NCI-H1092 treated with DMSO at 0.1 percent for 48 hours (cell line): Measurements from ENCODE around the gene PLTP.

Experiments
- DNase-seq: peaks from one replicate; lab custom pipeline; 2025; lab: John Stamatoyannopoulos, UW

Gene PLTP

DNA sequence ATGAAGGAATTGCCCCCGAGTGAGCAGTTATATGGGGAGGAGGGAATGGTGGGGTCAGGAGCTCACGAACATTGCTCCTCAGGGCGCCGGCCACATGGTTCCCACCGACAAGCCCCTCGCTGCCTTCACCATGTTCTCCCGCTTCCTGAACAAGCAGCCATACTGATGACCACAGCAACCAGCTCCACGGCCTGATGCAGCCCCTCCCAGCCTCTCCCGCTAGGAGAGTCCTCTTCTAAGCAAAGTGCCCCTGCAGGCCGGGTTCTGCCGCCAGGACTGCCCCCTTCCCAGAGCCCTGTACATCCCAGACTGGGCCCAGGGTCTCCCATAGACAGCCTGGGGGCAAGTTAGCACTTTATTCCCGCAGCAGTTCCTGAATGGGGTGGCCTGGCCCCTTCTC lies 13.7 kb downstream of the PLTP start:
- no peak for DNase-seq

DNA sequence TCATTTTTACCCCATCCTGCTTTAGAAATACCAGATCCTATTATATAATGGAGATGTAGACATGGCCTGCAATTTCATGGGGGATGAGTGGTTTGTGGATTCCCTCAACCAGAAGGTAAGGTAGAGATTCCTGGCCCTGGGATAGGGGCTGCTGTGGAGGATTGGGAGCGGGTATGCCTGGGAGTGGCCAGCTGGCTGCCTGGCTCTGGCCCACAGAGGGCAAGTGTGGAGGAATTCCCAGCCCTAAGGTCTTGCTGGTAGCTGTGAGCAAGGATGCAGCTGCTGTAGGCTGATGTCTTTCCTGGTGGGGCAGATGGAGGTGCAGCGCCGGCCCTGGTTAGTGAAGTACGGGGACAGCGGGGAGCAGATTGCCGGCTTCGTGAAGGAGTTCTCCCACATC lies 14.3 kb downstream of the PLTP start:
- DNase-seq: no peak

DNA sequence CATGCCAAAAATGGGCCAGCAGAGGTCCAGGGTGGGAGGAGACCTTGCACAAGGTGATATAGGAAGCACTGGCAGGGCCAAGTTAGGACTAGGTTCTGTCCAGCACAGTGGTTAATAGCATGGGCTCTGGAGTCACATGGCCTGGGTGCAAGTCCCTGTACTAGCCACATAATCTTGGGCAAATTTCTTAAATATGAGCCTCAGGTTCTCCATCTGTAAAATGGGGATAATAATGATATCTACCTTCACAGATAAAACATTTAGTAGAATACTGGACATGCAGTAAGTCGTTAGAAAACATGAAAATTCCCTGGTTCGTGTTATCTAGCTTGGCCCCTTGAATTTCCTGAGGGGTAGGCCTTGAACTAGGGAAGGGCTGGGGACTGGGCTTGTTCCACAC lies 14.7 kb downstream of the PLTP start:
- DNase-seq: no peak

DNA sequence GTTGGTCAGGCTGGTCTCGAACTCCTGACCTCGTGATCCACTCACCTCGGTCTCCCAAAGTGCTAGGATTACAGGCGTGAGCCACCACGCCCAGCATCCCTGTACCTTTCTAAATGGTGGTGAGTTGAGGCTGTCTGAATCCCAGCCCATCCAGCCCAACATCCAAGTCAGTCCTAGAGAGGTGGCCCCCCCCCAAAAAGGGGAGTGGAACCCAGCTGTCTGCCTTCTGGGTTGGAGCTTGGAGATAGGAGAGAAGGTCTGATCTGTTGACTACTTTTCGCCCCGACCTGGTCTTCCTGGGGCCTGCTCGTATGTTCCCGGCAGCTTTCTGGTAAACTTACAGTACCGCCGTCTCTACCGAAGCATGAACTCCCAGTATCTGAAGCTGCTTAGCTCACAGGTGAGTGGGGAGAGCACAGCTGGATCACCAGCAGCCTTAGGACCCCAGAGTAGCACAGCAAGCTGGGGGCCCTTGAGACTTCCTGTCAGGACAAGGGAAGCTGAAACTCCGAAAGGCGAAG lies 15.3 kb downstream of the PLTP start:
- no peak for DNase-seq

DNA sequence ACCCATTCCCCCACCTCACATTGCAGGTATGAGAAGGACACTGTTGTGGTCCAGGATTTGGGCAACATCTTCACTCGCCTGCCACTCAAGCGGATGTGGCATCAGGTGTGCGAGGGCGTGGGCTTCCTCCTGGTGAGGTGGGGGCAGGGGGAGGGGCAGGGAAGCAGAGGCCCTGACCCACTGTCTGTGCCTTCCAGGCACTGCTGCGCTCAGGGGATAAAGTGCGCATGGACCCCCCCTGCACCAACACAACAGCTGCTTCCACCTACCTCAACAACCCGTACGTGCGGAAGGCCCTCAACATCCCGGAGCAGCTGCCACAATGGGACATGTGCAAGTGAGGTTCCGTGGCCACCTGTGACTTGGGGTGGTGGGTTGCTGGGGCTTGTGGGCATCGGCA lies 17.2 kb downstream of the PLTP start:
- DNase-seq: no peak

DNA sequence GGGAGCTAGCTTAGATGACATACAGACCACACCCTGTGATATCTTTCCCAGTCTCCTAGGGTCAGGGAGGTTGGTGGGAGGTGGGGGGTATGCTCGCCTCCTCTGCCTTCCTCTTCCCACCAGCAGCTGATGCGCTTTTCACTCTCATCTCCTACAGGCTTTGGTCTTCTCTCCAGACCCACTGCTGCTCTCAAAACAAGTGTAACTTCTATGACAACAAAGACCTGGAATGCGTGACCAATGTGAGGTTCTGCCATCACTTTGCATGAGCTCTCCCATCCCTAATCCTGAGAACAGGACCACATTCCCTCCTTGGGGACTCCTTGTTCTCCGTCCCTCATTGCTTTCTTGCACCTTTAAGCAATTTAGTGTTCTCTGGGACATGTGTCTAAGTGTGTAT lies 18.1 kb downstream of the PLTP start:
- DNase-seq: no peak

DNA sequence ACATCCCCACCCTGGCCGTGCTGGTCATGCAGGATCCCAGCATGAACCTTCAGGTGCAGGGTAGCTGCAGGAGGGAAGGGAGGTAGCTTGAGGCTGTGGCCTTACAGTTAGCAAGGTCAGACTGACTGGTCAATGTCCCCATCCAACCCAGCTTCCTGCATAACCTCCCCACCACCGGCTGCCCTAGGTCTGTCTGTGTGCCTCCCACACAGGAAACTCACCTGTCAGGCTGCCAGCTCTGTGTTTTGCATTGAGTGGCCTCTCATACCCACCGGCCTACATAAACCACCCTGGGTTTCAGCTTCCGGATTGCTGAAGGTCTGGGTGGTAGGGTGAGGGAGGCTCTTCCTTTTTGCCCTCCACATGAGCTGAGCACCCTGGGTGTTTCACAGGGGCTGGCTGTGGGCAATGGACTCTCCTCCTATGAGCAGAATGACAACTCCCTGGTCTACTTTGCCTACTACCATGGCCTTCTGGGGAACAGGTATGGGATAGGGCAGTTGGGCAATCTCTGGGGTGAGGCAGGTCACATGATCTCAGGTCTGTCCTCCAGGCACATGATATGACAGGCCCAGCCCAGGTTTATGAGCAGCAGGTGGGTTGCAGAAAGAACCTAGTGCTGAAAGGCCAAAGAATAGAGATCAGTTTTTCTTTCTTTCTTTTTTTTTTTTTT lies 19.0 kb downstream of the PLTP start:
- no peak for DNase-seq

DNA sequence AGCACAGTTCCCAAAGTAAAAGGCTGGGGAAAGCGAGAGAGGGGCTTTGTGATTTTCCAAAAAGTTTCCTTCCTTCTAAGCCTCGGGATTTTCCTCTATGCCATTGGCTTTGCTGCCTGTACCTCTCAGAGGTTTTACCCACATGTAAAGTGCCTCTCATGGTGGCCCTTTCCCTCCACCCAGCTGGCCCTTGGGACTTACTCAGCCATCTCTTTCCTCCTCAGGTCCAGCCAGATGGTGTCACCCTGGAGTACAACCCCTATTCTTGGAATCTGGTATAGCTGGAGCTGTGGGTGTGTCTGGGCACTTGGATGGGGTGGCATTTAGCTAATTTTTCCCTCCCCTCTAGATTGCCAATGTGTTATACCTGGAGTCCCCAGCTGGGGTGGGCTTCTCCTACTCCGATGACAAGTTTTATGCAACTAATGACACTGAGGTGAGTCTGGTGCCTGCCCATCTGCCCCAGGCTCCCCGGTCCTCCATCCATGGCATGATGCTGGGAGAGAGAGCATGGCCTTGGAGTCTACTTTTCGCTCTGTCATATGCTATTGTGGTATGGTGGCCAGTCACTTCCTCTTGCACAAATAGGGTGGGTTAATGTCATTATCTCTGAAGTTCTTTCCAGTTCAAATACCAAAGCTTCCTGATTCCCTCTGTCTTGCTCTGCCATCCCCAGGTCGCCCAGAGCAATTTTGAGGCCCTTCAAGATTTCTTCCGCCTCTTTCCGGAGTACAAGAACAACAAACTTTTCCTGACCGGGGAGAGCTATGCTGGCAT lies 19.7 kb downstream of the PLTP start:
- DNase-seq: no peak

DNA sequence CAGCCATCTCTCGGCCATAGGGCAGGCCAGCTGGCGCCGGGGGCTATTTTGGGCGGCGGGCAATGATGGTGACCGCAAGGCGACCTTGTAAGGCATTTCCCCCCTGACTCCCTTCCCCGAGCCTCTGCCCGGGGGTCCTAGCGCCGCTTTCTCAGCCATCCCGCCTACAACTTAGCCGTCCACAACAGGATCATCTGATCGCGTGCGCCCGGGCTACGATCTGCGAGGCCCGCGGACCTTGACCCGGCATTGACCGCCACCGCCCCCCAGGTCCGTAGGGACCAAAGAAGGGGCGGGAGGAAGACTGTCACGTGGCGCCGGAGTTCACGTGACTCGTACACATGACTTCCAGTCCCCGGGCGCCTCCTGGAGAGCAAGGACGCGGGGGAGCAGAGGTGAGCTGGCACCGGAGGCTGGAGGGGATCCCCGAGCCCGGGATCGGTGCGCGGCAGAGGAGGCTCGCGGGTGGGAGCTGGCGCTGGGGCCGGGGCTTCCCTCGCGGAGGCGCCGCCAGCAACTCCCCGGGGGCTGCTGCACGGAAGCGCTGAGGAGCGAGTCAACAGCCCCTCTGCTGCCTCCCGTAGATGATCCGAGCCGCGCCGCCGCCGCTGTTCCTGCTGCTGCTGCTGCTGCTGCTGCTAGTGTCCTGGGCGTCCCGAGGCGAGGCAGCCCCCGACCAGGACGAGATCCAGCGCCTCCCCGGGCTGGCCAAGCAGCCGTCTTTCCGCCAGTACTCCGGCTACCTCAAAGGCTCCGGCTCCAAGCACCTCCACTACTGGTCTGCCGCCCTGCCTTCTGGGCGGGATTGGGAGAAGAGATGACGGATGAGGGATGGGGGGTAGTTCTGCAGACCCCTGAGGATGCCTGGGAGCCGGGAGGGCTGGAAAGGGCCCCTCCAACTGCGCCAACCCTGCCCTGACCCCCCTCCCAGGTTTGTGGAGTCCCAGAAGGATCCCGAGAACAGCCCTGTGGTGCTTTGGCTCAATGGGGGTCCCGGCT lies 20.7 kb downstream of the PLTP start, which contains the start of the genes CTSA and NEURL2:
Gene CTSA, plus strand, starts transcription at position 351 of the 999 bp plus-strand sequence. Its CDS starts 234 bp downstream, at position 585.
Gene NEURL2, minus strand, starts transcription at position 224 of the 999 bp plus-strand sequence. Its CDS starts 217 bp downstream, at position 7.
- peak; percentile 77 for DNase-seq

DNA sequence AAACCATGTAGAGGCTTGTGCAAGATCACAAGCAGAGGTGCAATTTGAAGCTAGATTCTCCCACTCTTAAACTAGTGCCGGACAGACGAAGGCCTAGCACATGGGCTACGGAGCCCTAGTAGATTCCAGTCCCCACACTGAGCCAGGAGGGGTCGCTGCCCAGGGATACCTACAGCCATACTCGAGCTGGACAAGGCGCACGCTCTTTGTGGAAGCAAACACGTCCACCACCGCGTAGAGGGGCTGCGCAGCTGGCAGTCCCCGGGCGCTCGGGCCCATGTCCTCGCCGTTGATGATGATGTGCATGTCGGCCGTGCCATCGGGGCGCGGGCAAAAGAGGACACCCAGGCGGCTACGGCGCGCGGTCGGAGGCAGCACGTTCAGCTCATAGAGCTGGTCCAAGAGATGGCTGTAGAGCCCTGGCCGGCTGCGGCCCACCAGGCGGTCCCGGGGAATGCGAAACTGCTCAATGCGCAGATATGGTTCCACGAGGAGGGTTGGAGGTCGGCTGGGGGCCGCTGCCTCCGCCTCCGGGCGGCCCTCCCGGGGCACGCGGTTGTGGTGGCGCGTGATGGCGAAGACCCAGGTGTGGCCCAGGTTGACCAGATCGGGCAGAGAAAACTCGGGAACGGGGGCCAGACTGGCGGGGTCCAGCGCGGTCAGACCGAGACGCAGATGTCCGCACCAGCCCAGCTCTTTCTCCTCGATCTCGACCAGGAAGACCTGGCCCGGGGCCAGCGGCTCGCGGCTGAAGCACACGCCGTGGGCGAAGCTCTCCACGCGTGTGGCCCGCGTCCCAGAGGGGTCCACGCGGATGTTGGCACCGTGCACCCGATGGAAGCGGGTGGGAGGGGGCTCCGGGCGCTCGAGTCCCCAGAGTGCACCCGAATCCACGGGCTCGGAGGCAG lies 21.6 kb downstream of the PLTP start:
- peak; percentile 80 for DNase-seq

DNA sequence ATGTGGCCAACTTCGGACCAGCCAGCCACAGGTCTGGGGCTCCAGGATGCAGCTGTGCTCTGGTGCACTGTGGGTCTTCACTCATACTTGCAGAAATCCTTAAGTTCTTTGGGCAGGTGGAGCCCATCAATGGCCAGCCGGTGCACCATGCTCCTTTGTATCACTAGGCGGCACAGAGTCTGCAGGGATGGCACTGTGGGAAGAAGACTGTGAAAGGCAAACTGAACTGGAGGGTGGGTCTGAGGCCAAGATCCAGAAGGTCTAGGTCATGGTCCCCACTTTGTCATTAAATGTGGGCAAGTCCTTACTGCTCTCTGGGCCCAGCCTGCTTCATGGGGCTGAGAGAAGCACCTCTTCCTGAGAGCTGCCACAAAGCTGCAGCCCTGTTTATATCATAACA lies 23.3 kb downstream of the PLTP start:
- DNase-seq: no peak

DNA sequence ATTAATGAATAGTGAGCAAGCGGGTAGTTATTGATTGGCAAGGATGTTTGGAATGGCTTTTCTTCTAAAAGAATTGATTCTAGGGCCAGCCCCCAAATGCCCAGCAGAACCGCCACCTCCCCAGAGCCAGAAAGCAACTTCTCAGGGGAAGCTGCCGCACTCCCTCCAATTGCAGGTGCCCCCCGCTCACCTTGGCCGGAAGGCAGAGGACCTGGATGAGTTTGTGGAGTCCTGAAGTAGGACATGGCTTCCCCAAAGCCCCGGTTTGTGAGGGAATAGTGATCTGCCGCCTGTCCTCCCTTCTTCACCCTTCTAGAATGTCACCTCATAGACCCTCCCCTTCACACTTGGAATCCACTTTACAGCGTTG lies 24.6 kb downstream of the PLTP start, which contains the start of gene SPATA25:
Gene SPATA25, minus strand, starts transcription at position 277 of the 370 bp plus-strand sequence. Its CDS starts 32 bp downstream, at position 245.
- DNase-seq: no peak

DNA sequence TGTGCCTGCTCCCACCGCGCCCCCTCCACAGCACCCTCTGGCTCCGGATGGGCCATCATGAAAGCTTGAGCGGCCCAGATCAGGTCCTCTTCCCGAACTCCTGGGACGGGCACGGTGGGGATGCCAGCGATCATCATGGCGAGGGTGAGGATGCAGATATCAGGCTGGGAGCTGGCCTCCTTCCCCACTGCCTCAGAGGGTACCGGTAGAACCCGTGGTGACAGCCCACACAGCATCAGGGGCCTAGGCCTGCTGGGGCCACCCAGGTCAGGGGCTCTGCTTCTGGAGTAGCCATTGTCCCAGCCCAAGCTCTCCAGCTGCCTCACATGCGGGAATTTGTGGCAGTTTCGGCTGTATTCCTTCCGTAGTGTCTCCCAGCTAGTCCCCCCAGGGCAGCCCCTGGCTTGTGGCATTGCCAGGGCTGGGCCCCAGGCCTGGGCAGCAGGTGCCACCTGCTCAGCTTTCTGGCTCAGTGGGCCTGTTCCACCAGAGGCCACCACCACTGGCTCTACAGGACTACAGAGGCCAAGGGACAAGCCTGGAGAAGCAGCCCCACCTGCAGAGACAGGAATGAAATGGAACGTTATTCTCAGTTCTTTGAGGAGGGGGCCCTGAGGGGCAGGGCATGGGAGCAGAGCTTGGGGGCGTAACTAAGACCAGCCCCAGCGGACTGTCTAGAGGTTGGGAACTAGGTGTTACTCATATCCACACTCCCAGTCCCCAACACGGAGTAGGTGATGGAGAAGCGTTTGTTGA lies 25.2 kb downstream of the PLTP start:
- DNase-seq: no peak

DNA sequence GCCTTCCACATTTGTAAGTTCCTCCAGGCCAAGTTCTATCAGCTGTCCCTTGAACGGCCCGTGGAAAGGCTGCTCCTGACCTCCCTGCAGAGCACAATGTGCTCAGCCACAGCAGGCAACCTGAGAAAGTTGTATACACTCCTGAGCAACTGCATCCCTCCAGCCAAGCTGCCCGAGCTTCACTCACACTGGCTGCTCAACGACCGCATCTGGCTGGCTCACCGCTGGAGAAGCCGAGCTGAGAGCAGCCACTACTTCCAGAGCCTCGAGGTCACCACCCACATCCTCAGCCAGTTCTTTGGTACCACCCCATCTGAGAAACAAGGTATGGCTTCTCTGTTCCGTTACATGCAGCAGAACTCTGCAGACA lies 28.9 kb downstream of the PLTP start:
- no peak for DNase-seq

DNA sequence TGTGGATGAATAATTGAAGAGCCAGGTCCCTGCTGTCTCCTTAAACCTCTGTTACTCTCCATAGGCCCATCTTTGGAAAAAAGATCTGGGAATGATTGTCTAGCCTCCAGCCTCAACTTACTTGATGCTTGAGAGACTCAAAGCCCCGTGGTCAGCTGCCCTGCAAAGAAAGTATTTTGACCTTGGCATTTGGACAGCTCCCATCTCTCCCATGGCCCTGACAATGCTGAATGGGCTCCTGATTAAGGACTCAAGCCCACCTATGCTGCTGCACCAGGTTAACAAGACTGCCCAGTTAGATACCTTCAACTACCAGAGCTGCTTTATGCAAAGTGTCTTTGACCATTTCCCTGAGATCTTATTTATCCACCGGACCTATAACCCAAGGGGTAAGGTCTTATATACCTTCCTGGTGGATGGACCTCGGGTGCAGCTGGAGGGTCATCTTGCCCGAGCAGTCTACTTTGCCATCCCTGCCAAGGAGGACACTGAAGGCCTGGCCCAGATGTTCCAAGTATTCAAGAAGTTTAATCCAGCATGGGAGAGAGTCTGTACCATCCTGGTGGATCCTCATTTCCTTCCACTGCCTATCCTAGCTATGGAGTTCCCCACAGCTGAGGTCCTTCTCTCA lies 29.4 kb downstream of the PLTP start:
- no peak for DNase-seq

DNA sequence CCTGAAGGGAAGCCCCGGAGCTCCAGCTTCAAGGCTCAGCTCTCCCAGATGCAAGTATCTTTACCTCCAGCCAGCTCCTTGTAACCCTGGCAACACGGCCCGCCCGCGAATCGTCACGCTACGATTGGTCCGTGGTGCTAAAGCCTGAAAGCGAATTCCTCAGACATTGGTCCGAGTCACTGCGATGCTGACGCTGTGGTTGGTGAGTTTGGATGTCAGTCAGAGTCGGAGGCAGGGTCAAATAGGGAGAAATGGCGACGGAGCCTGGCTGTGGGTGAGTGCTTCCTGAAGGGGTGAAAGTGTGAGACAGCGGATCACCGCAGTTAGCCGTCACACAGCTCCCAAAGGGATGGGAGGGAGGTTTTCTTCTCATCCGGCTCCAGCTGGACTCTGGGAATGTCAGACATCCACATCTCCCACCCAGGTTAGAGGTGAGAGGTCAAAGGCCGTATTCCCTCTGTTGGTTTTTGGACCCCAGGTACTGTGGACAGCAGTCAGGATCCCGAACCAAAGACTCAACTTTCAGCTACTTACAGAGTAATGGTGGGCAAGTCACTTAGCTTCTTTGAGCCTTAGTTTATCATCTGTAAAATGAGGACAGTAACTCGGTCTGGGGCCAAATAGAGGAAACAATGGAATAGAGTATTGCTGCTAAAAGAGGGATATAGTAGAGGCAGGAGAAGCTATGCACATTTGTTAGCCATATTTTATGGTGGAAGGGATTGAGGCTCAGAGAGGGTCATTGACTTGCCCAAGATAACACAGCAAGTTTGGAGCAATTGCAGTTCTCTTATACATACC lies 30.8 kb downstream of the PLTP start, which contains the start of gene ZSWIM1:
Gene ZSWIM1, plus strand, starts transcription at position 240 of the 801 bp plus-strand sequence. CDS start 1,366 bp downstream, outside the sequence.
- peak; percentile 98 for DNase-seq

DNA sequence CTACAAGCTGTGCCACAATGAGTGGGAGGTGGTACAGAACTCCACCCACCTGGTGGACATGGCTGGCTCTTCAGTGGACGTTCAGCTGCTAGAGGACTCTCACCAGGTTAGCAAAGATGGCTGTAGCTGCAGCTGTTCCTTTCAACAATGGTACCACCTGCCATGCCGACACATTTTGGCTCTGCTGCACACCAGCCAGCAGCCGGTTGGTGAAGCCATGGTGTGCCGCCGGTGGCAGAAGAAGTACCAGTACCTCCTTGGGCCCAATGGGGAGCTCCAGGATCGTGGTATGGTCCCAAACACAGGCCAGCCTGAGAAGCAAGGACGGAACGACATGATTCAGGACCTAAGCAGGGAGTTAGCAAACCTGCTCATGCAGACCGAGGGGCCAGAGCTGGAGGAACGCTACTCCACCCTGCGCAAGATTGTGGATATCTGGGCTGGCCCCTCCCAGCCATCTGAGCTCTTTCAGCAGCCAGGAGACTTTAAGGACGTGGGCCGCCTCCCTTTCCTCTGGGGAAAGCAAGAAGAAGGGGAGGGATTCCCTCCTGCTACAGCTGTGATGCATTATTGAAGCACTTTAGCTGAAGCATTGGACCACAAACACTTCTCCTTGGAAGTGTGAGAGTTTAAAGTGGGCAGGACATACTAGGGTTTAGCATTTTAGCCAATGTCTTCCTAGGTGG lies 33.7 kb downstream of the PLTP start:
- DNase-seq: no peak

DNA sequence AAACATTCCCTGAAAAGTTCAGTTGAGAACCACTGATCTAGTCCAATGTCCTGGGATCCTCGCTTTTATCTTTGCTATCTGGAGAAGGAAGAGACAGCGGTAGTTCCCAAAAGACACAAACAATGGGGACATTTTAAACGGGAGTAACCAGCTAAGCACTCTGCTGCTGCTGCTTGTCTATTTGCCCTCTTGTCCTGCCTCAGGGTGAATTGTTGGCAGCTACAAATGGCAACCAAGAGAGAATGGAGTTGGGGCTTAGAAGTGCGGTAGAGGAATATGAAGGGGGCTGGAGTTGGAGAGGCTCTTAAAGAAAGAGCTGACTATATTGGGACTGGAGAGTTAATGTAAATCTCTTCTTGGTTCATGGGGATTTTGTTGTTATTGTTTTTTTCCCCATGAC lies 37.4 kb downstream of the PLTP start:
- DNase-seq: no peak
